A673 (cell line): Measurements from ENCODE around the gene PRKX. TPM values are rescaled to one million over a fixed set of nuclear protein-coding genes. Genes with fewer than 3 reads are reported as not detected.
"Not testable (repeated sequence)": the region's sequence is repeated elsewhere in the genome, so short reads cannot be mapped to it uniquely, and the experiment has no call there.

Experiments used
- BruUV-seq: library from RNA; stranded (reverse); fragments of 400-500 nt; replicated peaks from 2 replicates; lab custom pipeline; 2021; lab: Mats Ljungman, UMichigan
- CTCF ChIA-PET: fragments of 300-600 bp; sonication (Branson Sonifier 250); formaldehyde crosslinking; loops from one replicate; lab custom pipeline; 2022; ENCODE audit warnings: antibody characterized with exemption; lab: Charles Lee
- POLR2A ChIA-PET: fragments of 300-600 bp; sonication (Branson Sonifier 250); formaldehyde crosslinking; loops from one replicate; lab custom pipeline; 2022; ENCODE audit warnings: antibody characterized with exemption; ENCODE audit not compliant: low non-redundant PET; lab: Charles Lee
- DNase-seq: peaks from one replicate; pipeline ENCODE4 v3.0.0-alpha.2; 2015; ENCODE audit warnings: low spot score
- H3K27ac ChIP-seq: fragments of 200-600 bp; sonication (generic); 2 replicates; pipeline ENCODE4 v1.5.1; 2016; ENCODE audit warnings: mixed run types, low read depth, mild to moderate bottlenecking, mixed read lengths, antibody characterized with exemption, low read length; ENCODE audit not compliant: poor library complexity, severe bottlenecking
- H3K27me3 ChIP-seq: fragments of 200-600 bp; sonication (generic); replicated peaks from 2 replicates; pipeline ENCODE4 v1.6.1; 2017; ENCODE audit warnings: mixed run types, low read depth, mild to moderate bottlenecking, mixed read lengths, antibody characterized with exemption, low read length; ENCODE audit not compliant: insufficient read depth, poor library complexity
- H3K36me3 ChIP-seq: fragments of 200-600 bp; sonication (generic); 2 replicates; pipeline ENCODE4 v1.6.1; 2016; ENCODE audit warnings: mixed run types, mild to moderate bottlenecking, mixed read lengths, antibody characterized with exemption, low read length; ENCODE audit not compliant: insufficient read depth, poor library complexity, severe bottlenecking
- H3K4me1 ChIP-seq: fragments of 200-600 bp; sonication (generic); 2 replicates; pipeline ENCODE4 v1.6.1; 2017; ENCODE audit warnings: mixed run types, mild to moderate bottlenecking, mixed read lengths, antibody characterized with exemption, low read length; ENCODE audit not compliant: insufficient read depth, poor library complexity, severe bottlenecking
- H3K4me3 ChIP-seq: fragments of 200-600 bp; sonication (generic); 2 replicates; pipeline ENCODE4 v1.5.1; 2016; ENCODE audit warnings: low read depth, mixed run types, mild to moderate bottlenecking, mixed read lengths, low read length; ENCODE audit not compliant: poor library complexity, severe bottlenecking
- H3K9me3 ChIP-seq: fragments of 200-600 bp; sonication (generic); 2 replicates; pipeline ENCODE4 v1.6.1; 2016; ENCODE audit warnings: mixed run types, low read depth, mild to moderate bottlenecking, mixed read lengths, antibody characterized with exemption, low read length; ENCODE audit not compliant: poor library complexity, severe bottlenecking
- EZH2 ChIP-seq: fragments of 200-600 bp; sonication (generic); IDR thresholded peaks from 2 replicates; pipeline ENCODE4 v1.6.1; 2017; ENCODE audit warnings: borderline replicate concordance, low read depth, mild to moderate bottlenecking, mixed read lengths, antibody characterized with exemption, low read length; ENCODE audit not compliant: poor library complexity, severe bottlenecking
- intact Hi-C: fragments of 100-400 bp; cut with micrococcal nuclease; formaldehyde crosslinking; loops from one replicate; pipeline ENCODE4 v1.10.0; 2022; ENCODE audit not compliant: unreplicated experiment
- total RNA-seq: library from RNA; stranded (reverse); gene quantifications from 2 replicates; pipeline ENCODE4 v1.2.3, GENCODE V29; 2021
- TF ChIP-seq, protein P1 (sequence below): fragments of 300-800, 200-600 bp; sonication (generic); conservative IDR thresholded peaks from 2 replicates; pipeline ENCODE4 v1.5.1; 2017; ENCODE audit warnings: low read depth, mild to moderate bottlenecking, antibody characterized with exemption, low read length, moderate library complexity, mixed read lengths

PRKX gene
- total RNA-seq, 1 experiment from 2014 or later, result 42.6 TPM

GRCh38 chrX:3748052-3748559 is 34.7 kb upstream of the PRKX start:
- no peak for DNase-seq
- no peaks in the 10 kb centered on the region for H3K4me1 ChIP-seq
- POLR2A ChIA-PET, result no interaction called here
- no peak overlapping the region for H3K4me3 ChIP-seq
- H3K27me3 ChIP-seq, result no peaks in the 10 kb centered on the region
- no peaks in the 10 kb centered on the region for H3K9me3 ChIP-seq
- CTCF ChIA-PET, result no interaction called here
- intact Hi-C loops, result no loop called here
- BruUV-seq, result no TSS peak
- no peaks in the 10 kb centered on the region for H3K36me3 ChIP-seq
- H3K27ac ChIP-seq, result no peak overlapping the region
- no peak for TF ChIP-seq EZH2
- TF ChIP-seq, protein P1, sequence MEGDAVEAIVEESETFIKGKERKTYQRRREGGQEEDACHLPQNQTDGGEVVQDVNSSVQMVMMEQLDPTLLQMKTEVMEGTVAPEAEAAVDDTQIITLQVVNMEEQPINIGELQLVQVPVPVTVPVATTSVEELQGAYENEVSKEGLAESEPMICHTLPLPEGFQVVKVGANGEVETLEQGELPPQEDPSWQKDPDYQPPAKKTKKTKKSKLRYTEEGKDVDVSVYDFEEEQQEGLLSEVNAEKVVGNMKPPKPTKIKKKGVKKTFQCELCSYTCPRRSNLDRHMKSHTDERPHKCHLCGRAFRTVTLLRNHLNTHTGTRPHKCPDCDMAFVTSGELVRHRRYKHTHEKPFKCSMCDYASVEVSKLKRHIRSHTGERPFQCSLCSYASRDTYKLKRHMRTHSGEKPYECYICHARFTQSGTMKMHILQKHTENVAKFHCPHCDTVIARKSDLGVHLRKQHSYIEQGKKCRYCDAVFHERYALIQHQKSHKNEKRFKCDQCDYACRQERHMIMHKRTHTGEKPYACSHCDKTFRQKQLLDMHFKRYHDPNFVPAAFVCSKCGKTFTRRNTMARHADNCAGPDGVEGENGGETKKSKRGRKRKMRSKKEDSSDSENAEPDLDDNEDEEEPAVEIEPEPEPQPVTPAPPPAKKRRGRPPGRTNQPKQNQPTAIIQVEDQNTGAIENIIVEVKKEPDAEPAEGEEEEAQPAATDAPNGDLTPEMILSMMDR, result no peak

- H3K4me1 ChIP-seq, result no peaks in the 10 kb centered on the region
- ChIA-PET CTCF (no interaction called here), POLR2A (no interaction called here)
- intact Hi-C loops, result no loop called here
- no TSS peak for BruUV-seq
- no peak overlapping the region for H3K27ac ChIP-seq
- H3K27me3 ChIP-seq, result no peaks in the 10 kb centered on the region
- DNase-seq, result no peak
- peaks cover 3% of the 10 kb centered on the region for H3K9me3 ChIP-seq
- TF ChIP-seq EZH2, result no peak
- H3K36me3 ChIP-seq, result no peaks in the 10 kb centered on the region
- H3K4me3 ChIP-seq, result no peak overlapping the region
Observed at GRCh38 chrX:3743801-3744439, 30.5 kb upstream of the PRKX start.

DNA sequence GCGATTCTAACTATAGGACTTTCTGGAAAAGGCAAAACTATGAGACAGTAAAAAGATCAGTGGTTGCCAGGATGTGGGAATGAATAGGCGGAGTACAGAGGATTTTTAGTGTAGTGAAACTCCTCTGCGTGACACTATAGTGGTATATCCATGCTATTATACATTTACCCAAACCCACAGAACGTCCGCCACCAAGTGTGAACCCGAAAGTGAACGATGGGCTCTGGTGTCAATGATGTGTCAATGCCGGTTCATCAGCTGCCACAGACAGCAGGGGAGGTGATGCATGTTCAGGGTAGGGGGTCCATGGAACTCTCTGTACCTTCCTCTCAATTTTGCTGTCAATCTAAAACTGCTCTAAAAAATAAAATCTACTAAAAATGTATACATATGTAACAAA is 27.5 kb upstream of the PRKX start:
- H3K4me3 ChIP-seq, H3K9me3 ChIP-seq, intact Hi-C loops, H3K27me3 ChIP-seq, POLR2A ChIA-PET, DNase-seq, H3K27ac ChIP-seq, H3K4me1 ChIP-seq, H3K36me3 ChIP-seq, CTCF ChIA-PET, BruUV-seq: not testable (repeated sequence)

GRCh38 chrX:3738509-3738908 is 25.1 kb upstream of the PRKX start:
- POLR2A ChIA-PET, result no interaction called here
- no TSS peak for BruUV-seq
- no peaks in the 10 kb centered on the region for H3K27me3 ChIP-seq
- CTCF ChIA-PET, result no interaction called here
- H3K27ac ChIP-seq, result no peak overlapping the region
- intact Hi-C loops, result no loop called here
- H3K4me1 ChIP-seq, result no peaks in the 10 kb centered on the region
- no peaks in the 10 kb centered on the region for H3K36me3 ChIP-seq
- H3K4me3 ChIP-seq, result no peak overlapping the region
- DNase-seq, result no peak
- H3K9me3 ChIP-seq, result peaks cover 3% of the 10 kb centered on the region
- TF ChIP-seq, protein P1, result no peak
- no peak for TF ChIP-seq EZH2

DNA sequence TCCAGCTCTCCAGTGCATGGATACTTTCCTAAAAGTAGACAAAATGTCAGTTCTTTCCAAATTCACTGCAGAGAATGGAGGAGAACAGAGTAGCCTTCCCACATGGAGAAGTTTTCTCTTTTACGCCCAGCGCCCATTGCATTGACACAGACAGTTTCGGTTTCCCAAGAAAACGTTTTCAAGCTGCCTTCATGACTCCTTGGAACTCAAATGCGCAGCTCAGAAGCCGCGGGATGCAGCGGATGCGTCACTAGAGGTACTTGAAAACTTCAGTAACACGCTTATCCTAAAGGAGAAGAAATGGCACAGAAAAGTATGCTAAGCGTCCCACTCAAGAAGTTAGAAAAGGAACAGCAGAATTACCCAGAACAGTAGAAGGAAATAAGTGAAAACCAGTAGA is 23.1 kb upstream of the PRKX start:
- H3K36me3 ChIP-seq, CTCF ChIA-PET, H3K27ac ChIP-seq, H3K4me3 ChIP-seq, POLR2A ChIA-PET, H3K27me3 ChIP-seq, H3K4me1 ChIP-seq, BruUV-seq, intact Hi-C loops, DNase-seq, H3K9me3 ChIP-seq: not testable (repeated sequence)

DNA sequence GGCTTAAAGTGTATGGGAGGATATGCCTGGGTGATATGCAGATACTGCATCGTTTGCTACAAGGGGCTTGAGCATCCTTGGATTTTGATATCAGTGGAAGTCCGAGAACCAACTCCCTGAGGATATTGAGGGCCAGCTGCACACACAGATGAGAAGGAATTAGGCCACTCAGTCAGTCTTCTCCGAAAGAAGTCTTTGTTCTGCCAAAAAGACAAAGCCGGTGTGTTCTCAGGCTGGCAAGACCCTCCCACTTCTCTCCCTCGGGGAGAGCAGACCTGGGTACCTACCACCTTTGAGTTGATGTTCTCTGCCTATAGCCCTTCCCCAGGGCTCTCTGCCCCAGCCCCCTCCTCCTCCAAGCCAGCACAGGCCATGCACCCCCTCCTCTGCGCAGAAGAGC is 22.4 kb upstream of the PRKX start:
- H3K36me3 ChIP-seq, H3K9me3 ChIP-seq, DNase-seq, POLR2A ChIA-PET, H3K27ac ChIP-seq, intact Hi-C loops, H3K4me1 ChIP-seq, BruUV-seq, H3K4me3 ChIP-seq, H3K27me3 ChIP-seq, CTCF ChIA-PET: not testable (repeated sequence)
